ENCODE data around the gene DCP2.
"Not testable (repeated sequence)": the region's sequence is repeated elsewhere in the genome, so short reads cannot be mapped to it uniquely, and the experiment has no call there.

Gene DCP2

DNA sequence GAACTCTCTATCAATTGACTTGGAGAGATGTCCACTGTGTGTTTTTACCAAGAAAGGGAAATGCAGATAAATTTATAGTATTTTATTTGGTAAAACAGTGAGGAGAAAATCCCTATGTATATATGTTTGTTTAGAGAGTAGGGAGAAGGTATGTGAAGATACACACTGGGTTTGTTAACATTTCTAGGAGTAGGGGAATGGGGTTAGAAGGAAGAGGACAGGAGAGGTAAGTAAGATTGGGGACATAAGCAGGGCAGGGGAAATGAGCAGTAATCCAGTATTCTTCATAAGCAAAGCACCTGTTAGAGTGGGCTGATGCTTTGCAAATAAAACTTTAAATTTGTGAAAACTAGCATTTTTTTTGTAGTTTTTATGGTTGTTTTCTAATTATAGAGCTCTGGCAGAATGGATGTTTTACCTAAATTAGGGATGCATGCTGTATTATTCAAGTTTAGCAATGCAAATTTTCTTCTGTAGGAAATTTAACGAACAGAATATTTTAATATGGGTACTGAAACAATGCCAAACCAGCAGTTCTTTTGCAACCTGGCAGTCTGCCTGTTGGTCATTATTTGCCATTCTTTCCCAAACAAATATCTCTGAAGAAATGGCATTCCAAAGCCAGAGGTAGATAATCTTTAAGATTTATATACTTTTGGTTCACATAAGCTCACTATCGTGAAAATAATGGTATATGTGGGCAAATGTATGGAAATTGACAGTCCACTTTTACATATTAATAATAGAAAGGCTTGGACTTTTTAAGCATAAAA is 19.4 kb upstream of the DCP2 start:
- no peak for DNase-seq (ENCODE audit: insufficient read length, low spot score)
- no peak for TF ChIP-seq POLR2A (IDR thresholded peaks at IDR 0.05; ENCODE audit: low read depth, low read length)
- no peak for FAIRE-seq

DNA sequence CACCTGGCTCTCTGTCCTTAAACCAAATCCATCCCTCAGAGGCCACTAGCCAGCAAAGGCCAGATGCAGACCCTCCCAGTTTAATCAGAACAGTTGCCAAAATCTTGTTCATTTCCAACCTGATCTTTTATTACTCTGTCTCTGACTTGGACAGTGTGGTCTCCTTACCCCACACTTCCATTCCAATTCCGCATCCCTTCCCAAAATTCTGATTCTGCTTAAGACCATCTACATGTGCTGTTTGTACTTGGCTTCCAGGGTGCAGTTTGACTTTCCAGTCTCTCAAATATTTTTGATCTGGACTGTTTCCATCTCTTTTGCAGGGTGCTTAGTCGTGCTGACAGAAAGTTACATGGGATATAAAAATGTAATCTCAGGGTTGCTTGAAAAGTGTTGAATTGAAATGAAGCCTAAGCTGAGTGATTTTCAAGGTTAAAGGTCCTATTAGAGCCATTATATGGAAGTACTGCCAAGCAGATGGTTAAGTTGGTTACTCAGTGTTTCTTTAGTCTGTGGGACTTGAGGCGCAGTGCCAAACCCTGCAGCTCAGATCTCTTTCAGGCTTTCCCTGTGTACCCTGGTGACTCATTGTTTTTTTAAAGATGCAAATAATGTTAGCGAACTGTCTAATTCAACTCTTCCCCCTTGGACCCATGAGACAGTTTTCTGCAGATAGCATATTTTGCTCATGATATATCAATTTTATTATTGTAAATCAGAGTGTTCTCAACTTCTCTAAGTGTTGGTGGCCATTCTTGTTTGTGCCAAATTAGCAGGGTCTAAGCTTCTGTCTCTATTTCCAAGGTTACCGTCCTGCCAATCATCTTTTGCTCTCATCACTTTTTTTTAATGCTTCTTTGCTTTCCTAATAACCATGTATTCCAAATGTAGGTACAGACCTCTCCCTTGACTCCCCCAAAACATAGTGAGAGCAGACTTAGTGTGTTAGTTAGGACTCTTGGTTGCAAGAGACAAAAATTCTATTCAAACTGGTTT is 18.2 kb upstream of the DCP2 start:
- DNase-seq (ENCODE audit: insufficient read length, low spot score) (peak; percentile 87), FAIRE-seq (peak; percentile 93)
- TF ChIP-seq POLR2A (IDR thresholded peaks at IDR 0.05; ENCODE audit: low read depth, low read length): no peak

DNA sequence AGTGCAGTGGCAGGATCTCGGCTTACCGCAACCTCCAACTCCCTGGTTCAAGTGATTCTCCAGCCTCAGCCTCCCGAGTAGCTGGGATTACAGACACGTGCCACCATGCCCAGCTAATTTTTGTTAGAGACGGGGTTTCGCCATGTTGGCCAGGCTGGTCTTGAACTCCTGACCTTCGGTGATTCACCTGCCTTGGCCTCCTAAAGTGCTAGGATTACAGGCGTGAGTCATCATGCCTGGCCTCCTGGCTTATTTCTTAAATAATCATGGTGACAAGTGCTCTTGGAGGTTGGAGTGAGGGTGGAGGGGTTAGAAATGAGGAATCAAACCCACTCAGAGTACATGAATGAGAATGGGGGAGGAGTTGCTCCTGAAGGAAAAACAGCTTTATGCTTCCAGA is 16.7 kb upstream of the DCP2 start:
- FAIRE-seq (peak; percentile 72), DNase-seq (ENCODE audit: insufficient read length, low spot score) (peak; percentile 44)

DNA sequence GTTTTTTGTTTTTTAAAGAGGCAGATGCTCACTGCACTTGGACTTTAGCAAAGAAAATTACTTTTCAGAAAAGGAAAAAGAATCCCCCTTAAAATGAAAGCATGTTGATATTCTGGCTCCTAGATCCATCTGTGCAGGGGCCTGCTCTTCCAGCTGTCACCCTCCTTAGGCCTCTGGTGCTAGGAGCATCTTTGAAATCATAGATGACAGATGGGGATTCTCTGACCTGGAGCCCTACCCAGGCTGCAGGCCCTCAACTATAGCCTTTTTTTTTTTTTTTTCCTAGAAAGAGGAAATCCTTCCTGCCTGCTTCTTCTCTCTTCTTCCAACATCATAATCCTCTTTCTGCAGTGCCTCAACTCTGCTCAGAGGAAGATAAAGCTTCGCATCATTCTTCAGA is 16.3 kb upstream of the DCP2 start:
- FAIRE-seq (no peak), DNase-seq (ENCODE audit: insufficient read length, low spot score) (no peak)
- no peak for TF ChIP-seq POLR2A (IDR thresholded peaks at IDR 0.05; ENCODE audit: low read depth, low read length)

DNA sequence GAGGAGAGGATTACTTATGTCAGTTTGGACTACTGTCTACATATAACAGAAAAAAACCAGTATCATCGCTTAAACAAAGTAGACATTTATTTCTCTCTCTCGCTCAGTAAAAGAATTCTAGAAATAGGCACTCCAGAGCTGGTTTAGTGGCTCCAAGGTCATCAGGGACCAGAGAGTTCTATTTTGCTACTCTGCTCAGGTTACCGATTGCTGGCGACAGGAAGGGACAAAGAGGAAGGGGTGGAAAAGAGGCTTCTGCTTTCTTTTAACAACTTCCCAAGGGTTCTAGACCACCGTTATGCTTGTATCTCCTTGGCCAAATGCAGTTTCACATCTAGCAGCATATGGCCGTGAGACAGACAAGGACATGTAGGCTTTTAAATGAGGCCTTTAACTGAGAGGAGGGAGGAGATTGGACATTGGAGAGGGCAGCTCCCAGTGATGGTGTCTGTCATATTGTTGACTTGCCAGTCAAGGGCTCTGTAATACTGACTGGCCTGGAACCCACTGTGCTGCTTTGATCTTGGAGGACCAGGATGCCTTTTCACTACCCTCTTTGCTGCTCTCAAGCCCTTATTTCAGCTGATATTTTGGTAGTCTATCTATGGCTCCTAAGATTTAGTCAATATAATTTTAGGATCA is 15.6 kb upstream of the DCP2 start:
- TF ChIP-seq POLR2A (IDR thresholded peaks at IDR 0.05; ENCODE audit: low read depth, low read length): no peak
- DNase-seq (ENCODE audit: insufficient read length, low spot score): no peak
- no peak for FAIRE-seq

DNA sequence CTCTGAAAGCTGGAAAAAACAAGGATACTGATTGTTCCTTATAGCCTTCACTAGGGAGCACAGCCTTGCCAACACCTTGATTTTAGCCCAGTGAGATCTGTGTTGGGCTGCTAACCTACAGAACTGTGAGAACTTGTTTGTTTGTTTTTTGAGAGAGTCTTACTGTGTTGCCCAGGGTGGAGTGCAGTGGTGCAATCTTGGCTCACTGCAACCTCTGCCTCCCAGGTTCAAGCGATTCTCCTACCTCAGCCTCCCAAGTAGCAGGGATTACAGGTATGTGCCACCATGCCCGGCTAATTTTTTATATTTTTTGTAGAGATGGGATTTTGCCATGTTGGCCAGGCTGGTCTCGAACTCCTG is 13.2 kb upstream of the DCP2 start:
- not testable (repeated sequence) for FAIRE-seq; DNase-seq (ENCODE audit: insufficient read length, low spot score)

DNA sequence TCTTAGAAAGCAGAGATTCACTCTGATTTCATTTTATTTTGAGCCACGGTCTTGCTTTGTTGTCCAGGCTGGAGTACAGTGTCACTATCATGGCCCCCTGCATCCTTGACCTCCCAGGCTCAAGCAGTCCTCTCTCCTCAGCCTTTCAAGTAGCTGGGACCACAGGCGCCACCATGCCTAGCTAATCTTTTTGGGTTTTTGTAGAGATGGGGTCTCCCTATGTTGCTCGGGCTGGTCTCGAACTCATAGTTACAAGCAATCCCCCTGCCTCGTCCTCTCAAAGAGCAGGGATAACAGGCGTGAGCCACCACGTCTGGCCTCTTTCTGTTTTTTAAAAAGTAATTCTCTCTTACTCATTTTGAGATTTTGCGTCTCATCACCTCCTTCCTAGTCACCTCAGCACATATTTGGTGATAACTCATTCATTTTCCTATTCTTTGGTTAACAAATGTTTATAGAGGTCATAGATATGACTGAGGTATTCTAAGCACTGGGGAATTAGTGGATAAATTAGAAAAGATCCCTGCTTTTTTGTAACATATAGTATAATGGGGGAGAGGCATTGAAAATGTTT is 10.8 kb upstream of the DCP2 start:
- no peak for TF ChIP-seq POLR2A (IDR thresholded peaks at IDR 0.05; ENCODE audit: low read depth, low read length)
- FAIRE-seq: no peak

DNA sequence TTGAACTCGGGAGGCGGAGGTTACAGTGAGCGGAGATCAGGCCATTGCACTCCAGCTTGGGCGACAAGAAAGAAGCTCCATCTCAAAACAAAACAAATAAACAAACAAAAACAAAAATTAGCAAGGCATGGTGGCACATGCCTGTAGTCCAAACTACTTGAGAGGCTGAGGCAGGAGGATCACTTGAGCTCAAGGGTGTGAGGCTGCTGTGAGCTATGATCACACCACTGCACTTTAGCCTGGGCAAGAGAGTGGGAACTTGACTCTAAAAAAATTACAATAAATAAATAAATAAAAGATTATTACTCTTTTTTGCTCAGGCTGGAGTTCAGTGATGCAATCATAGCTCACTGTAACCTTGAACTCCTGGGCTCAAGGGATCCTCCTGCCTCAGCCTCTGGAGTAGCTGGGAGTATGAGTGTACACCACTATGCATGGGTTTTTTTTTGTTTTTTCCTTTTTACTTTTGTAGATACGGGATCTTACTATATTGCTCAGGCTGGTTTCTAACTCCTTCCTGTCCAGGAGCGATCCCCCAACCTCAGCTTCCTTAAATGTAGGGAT is 9.0 kb upstream of the DCP2 start:
- FAIRE-seq (no peak), DNase-seq (ENCODE audit: insufficient read length, low spot score) (no peak)
- no peak for TF ChIP-seq POLR2A (IDR thresholded peaks at IDR 0.05; ENCODE audit: low read depth, low read length)

More for the DNA sequence above, 10.8 kb upstream of the DCP2 start:
- DNase-seq (ENCODE audit: insufficient read length, low spot score): no peak

DNA sequence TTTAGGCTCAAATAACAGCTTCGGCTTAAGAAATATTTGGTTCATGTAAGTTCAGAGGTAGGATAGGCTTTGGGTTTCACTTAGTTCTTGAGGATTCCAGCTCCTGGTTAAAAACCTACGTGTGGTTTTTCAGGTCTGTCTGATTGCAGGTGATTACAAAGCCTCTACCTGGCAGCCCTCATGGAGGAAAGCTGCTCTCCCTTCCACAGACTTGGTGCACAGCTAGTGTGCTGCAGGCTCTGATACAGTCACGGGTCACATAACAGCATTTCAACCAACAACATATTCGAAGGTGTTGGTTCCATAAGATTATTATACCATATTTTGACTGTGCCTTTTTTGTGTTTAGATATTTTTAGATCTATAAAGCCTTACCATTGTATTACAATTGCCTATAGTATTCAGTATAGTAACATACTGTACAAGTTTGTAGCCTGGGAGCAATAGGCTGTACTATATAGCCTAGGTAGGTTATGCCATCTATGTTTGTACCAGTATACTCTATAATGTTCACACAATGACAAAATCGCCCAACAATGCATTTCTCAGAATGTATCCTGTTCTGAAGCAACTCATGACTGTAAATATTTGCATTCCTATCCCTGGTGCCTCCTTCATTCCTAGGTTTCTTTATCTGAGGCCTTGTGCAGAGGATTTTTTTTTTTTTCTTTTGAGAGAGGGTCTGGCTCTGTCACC is 8.0 kb upstream of the DCP2 start:
- DNase-seq (ENCODE audit: insufficient read length, low spot score) (no peak), FAIRE-seq (no peak)
- TF ChIP-seq POLR2A (IDR thresholded peaks at IDR 0.05; ENCODE audit: low read depth, low read length): no peak

DNA sequence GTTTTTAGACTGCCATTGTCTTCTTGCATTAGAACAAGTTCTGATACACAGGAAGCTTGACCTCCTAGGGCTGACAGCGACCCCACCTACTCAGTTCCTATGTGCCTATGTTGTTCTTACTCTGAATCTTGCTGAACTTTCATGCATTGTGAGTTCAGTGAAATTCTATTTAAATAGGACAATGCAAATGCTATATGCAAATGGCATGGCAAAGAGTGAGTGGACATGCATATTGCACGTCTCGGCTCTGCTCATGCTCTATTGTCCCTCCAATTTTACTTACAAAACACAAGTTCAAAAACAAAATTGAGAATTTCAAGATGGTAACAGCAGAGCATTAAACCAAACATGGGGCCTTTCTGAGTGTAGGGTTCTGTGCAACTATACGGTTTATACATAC is 5.3 kb upstream of the DCP2 start:
- FAIRE-seq (no peak), DNase-seq (ENCODE audit: insufficient read length, low spot score) (no peak)
- TF ChIP-seq POLR2A (IDR thresholded peaks at IDR 0.05; ENCODE audit: low read depth, low read length): no peak

DNA sequence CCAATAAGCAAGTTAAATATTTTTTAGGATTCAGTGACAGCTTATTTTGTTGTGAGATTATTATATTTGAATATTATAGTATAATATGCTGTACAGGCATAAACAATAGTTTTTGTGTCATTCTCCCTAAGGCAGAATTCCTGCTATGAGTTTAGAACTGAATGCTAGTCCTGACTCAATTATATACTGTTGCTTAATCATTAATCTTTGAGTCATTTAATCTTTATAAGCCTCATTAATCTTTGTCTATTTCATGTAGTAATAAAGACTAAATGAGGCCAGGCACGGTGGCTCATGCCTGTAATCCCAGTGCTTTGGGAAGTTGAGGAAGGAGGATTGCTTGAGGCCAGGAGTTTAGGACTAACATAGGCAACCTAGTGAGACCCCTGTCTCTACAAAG is 3.6 kb upstream of the DCP2 start:
- no peak for FAIRE-seq
- no peak for TF ChIP-seq POLR2A (IDR thresholded peaks at IDR 0.05; ENCODE audit: low read depth, low read length)
- DNase-seq (ENCODE audit: insufficient read length, low spot score): no peak

DNA sequence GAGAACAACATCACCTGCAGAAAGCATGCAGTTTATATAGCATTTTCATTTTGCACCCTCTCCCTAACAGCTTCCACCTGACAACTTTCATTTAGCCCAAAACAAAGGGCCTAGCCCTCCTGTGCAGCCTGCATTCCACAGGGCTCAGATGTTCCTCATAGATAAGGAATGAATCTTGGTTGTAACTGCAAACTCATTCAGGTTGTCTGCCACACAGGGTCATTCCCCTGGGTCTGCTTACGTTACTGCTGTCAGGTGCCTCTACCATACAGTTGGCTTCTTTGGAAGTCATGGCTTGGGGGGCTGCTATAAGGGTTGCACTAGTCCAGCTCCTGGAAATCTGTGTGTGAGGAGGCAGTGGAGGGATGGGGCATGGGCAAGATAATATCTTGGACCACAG is 2.7 kb upstream of the DCP2 start:
- DNase-seq (ENCODE audit: insufficient read length, low spot score) (no peak), FAIRE-seq (no peak)
- TF ChIP-seq POLR2A (IDR thresholded peaks at IDR 0.05; ENCODE audit: low read depth, low read length): no peak

DNA sequence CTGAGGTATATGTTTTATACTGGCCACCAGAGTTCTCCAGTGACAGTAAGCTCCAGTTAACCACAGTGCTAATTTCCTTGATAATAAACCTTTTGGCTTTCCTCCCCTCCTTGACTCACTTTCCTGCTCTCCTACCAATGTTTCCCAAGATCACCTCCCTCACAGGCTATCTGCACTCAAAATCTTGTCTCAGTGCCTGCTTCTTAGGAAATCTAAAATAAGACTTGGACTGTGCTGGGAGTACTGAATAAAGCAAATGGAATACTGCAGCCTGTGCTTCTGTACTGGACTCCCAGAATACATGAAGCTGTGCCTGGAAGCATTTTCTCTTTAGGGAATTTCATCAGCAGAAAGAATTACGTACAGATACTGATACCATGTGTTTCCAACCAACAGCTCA is 1.7 kb upstream of the DCP2 start:
- TF ChIP-seq POLR2A (IDR thresholded peaks at IDR 0.05; ENCODE audit: low read depth, low read length): no peak
- DNase-seq (ENCODE audit: insufficient read length, low spot score) (no peak), FAIRE-seq (no peak)
